A673 (cell line): ENCODE results near the gene MAPK8IP1. TPM values are rescaled to one million over a fixed set of nuclear protein-coding genes. Genes with fewer than 3 reads are reported as not detected.

Experiments used
- BruUV-seq: library from RNA; stranded (reverse); fragments of 400-500 nt; replicated peaks from 2 replicates; lab custom pipeline; 2021; lab: Mats Ljungman, UMichigan
- CTCF ChIA-PET: fragments of 300-600 bp; sonication (Branson Sonifier 250); formaldehyde crosslinking; loops from one replicate; lab custom pipeline; 2022; ENCODE audit warnings: antibody characterized with exemption; lab: Charles Lee
- POLR2A ChIA-PET: fragments of 300-600 bp; sonication (Branson Sonifier 250); formaldehyde crosslinking; loops from one replicate; lab custom pipeline; 2022; ENCODE audit warnings: antibody characterized with exemption; ENCODE audit not compliant: low non-redundant PET; lab: Charles Lee
- DNase-seq: peaks from one replicate; pipeline ENCODE4 v3.0.0-alpha.2; 2015; ENCODE audit warnings: low spot score
- H3K27ac ChIP-seq: fragments of 200-600 bp; sonication (generic); 2 replicates; pipeline ENCODE4 v1.5.1; 2016; ENCODE audit warnings: mixed run types, low read depth, mild to moderate bottlenecking, mixed read lengths, antibody characterized with exemption, low read length; ENCODE audit not compliant: poor library complexity, severe bottlenecking
- H3K27me3 ChIP-seq: fragments of 200-600 bp; sonication (generic); replicated peaks from 2 replicates; pipeline ENCODE4 v1.6.1; 2017; ENCODE audit warnings: mixed run types, low read depth, mild to moderate bottlenecking, mixed read lengths, antibody characterized with exemption, low read length; ENCODE audit not compliant: insufficient read depth, poor library complexity
- H3K36me3 ChIP-seq: fragments of 200-600 bp; sonication (generic); 2 replicates; pipeline ENCODE4 v1.6.1; 2016; ENCODE audit warnings: mixed run types, mild to moderate bottlenecking, mixed read lengths, antibody characterized with exemption, low read length; ENCODE audit not compliant: insufficient read depth, poor library complexity, severe bottlenecking
- H3K4me1 ChIP-seq: fragments of 200-600 bp; sonication (generic); 2 replicates; pipeline ENCODE4 v1.6.1; 2017; ENCODE audit warnings: mixed run types, mild to moderate bottlenecking, mixed read lengths, antibody characterized with exemption, low read length; ENCODE audit not compliant: insufficient read depth, poor library complexity, severe bottlenecking
- H3K4me3 ChIP-seq: fragments of 200-600 bp; sonication (generic); 2 replicates; pipeline ENCODE4 v1.5.1; 2016; ENCODE audit warnings: low read depth, mixed run types, mild to moderate bottlenecking, mixed read lengths, low read length; ENCODE audit not compliant: poor library complexity, severe bottlenecking
- H3K9me3 ChIP-seq: fragments of 200-600 bp; sonication (generic); 2 replicates; pipeline ENCODE4 v1.6.1; 2016; ENCODE audit warnings: mixed run types, low read depth, mild to moderate bottlenecking, mixed read lengths, antibody characterized with exemption, low read length; ENCODE audit not compliant: poor library complexity, severe bottlenecking
- EZH2 ChIP-seq: fragments of 200-600 bp; sonication (generic); IDR thresholded peaks from 2 replicates; pipeline ENCODE4 v1.6.1; 2017; ENCODE audit warnings: borderline replicate concordance, low read depth, mild to moderate bottlenecking, mixed read lengths, antibody characterized with exemption, low read length; ENCODE audit not compliant: poor library complexity, severe bottlenecking
- intact Hi-C: fragments of 100-400 bp; cut with micrococcal nuclease; formaldehyde crosslinking; loops from one replicate; pipeline ENCODE4 v1.10.0; 2022; ENCODE audit not compliant: unreplicated experiment
- total RNA-seq: library from RNA; stranded (reverse); gene quantifications from 2 replicates; pipeline ENCODE4 v1.2.3, GENCODE V29; 2021
- TF ChIP-seq, protein P1 (sequence below): fragments of 300-800, 200-600 bp; sonication (generic); conservative IDR thresholded peaks from 2 replicates; pipeline ENCODE4 v1.5.1; 2017; ENCODE audit warnings: low read depth, mild to moderate bottlenecking, antibody characterized with exemption, low read length, moderate library complexity, mixed read lengths

MAPK8IP1 gene
- total RNA-seq, 1 experiment from 2014 or later, result 46.0 TPM

DNA sequence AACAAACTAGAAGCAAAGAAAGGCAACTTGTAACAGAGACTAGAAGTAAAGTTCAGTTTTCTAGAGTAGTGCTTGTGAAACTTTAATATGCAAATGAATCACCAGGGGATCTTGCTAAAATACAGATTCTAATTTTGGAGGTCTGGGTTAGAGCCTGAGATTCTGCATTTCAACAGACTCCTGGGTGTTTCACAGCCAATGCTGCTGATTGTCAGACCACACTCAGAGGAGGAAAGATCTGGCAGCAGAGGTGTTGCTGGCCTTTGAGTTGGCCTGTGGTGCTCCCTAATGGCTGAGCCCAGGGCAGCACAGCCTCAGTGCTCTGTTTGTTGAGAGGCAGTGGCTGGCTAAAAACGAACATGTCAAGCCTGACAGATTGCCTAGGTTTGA, 32.7 kb upstream of the MAPK8IP1 start:
- TF ChIP-seq, protein P1, sequence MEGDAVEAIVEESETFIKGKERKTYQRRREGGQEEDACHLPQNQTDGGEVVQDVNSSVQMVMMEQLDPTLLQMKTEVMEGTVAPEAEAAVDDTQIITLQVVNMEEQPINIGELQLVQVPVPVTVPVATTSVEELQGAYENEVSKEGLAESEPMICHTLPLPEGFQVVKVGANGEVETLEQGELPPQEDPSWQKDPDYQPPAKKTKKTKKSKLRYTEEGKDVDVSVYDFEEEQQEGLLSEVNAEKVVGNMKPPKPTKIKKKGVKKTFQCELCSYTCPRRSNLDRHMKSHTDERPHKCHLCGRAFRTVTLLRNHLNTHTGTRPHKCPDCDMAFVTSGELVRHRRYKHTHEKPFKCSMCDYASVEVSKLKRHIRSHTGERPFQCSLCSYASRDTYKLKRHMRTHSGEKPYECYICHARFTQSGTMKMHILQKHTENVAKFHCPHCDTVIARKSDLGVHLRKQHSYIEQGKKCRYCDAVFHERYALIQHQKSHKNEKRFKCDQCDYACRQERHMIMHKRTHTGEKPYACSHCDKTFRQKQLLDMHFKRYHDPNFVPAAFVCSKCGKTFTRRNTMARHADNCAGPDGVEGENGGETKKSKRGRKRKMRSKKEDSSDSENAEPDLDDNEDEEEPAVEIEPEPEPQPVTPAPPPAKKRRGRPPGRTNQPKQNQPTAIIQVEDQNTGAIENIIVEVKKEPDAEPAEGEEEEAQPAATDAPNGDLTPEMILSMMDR, result no peak
- no peak for TF ChIP-seq EZH2

GRCh38 chr11:45853332-45854219, 31.9 kb upstream of the MAPK8IP1 start:
- BruUV-seq, result no TSS peak
- CTCF ChIA-PET, result interaction anchor here (1.0 kb wide), 1 partner anchor 19 kb away, joined by 4 read pairs; no protein-coding TSS in a partner anchor

More for the DNA sequence above, 32.7 kb upstream of the MAPK8IP1 start:
- H3K27me3 ChIP-seq, result no peaks in the 10 kb centered on the region
- BruUV-seq, result no TSS peak
- ChIA-PET POLR2A (no interaction called here), CTCF (interaction anchor here (1.0 kb wide), 1 partner anchor 20 kb away, joined by 4 read pairs; no protein-coding TSS in a partner anchor)
- intact Hi-C loops, result no loop called here
- H3K27ac ChIP-seq, result no peak overlapping the region
- peaks cover 40% of the 10 kb centered on the region for H3K4me1 ChIP-seq
- H3K9me3 ChIP-seq, result no peaks in the 10 kb centered on the region
- peaks cover 10% of the 10 kb centered on the region for H3K36me3 ChIP-seq
- no peak overlapping the region for H3K4me3 ChIP-seq
- DNase-seq, result no peak

GRCh38 chr11:45855308-45855707, 30.1 kb upstream of the MAPK8IP1 start:
- intact Hi-C loops, result no loop called here
- ChIA-PET CTCF (no interaction called here), POLR2A (interaction anchor here (0.5 to 1.7 kb wide), 2 partner anchors 9 to 56 kb away, joined by 5 to 12 read pairs; no protein-coding TSS in a partner anchor)
- TF ChIP-seq, protein P1, result no peak
- no peak for TF ChIP-seq EZH2
- Histone ChIP-seq H3K27me3 (no peaks in the 10 kb centered on the region), H3K27ac (peak overlapping the region; percentile 8), H3K36me3 (peaks cover 25% of the 10 kb centered on the region), H3K9me3 (no peaks in the 10 kb centered on the region), H3K4me3 (no peak overlapping the region), H3K4me1 (peaks cover 53% of the 10 kb centered on the region)
- peak; percentile 54 for DNase-seq
- no TSS peak for BruUV-seq

More at GRCh38 chr11:45853332-45854219, 31.9 kb upstream of the MAPK8IP1 start:
- Histone ChIP-seq H3K27ac (no peak overlapping the region), H3K9me3 (no peaks in the 10 kb centered on the region), H3K36me3 (peaks cover 17% of the 10 kb centered on the region), H3K4me3 (no peak overlapping the region), H3K27me3 (no peaks in the 10 kb centered on the region), H3K4me1 (peaks cover 43% of the 10 kb centered on the region)
- TF ChIP-seq EZH2, result no peak
- TF ChIP-seq, protein P1, result no peak
- POLR2A ChIA-PET, result no interaction called here
- intact Hi-C loops, result no loop called here
- DNase-seq, result no peak
